HG03039 (cell line): ENCODE results near the gene PHF21B.
"Not testable (repeated sequence)": the region's sequence is repeated elsewhere in the genome, so short reads cannot be mapped to it uniquely, and the experiment has no call there.

Source experiments
- ATAC-seq: cut with Tn5 transposase; IDR thresholded peaks from one replicate; pipeline ENCODE4 v1.9.1; 2021; ENCODE audit warnings: mild to moderate bottlenecking, moderate library complexity; ENCODE audit not compliant: unreplicated experiment

PHF21B gene

GRCh38 chr22:44881624-44882023 is 128.2 kb downstream of the PHF21B start:
- no peak for ATAC-seq

- no peak for ATAC-seq
These were observed 129.1 kb downstream of the PHF21B start for GRCh38 chr22:44880610-44881290.

GRCh38 chr22:44879301-44879680 is 130.5 kb downstream of the PHF21B start:
- ATAC-seq = no peak

- ATAC-seq = no peak
These were observed 131.1 kb downstream of the PHF21B start for GRCh38 chr22:44878483-44879300.

- ATAC-seq = no peak
These were observed 132.9 kb downstream of the PHF21B start for GRCh38 chr22:44876921-44877320.

- no peak for ATAC-seq
These were observed 138.0 kb downstream of the PHF21B start for GRCh38 chr22:44871782-44872181.

- no peak for ATAC-seq
These were observed 139.8 kb downstream of the PHF21B start for GRCh38 chr22:44870021-44870420.

GRCh38 chr22:44869196-44869595 is 140.6 kb downstream of the PHF21B start:
- ATAC-seq = no peak

- no peak for ATAC-seq
These were observed 144.4 kb downstream of the PHF21B start for GRCh38 chr22:44865193-44866057.

GRCh38 chr22:44862981-44863860 is 146.6 kb downstream of the PHF21B start:
- ATAC-seq = no peak

GRCh38 chr22:44862281-44862680 is 147.5 kb downstream of the PHF21B start:
- no peak for ATAC-seq

- no peak for ATAC-seq
These were observed 148.6 kb downstream of the PHF21B start for GRCh38 chr22:44861245-44861644.

GRCh38 chr22:44860311-44860710 is 149.5 kb downstream of the PHF21B start:
- ATAC-seq = no peak

- ATAC-seq = no peak
These were observed 150.2 kb downstream of the PHF21B start for GRCh38 chr22:44859641-44860040.

- not testable (repeated sequence) for ATAC-seq
These were observed 151.0 kb downstream of the PHF21B start for GRCh38 chr22:44858819-44859218.

GRCh38 chr22:44855855-44856254 is 153.9 kb downstream of the PHF21B start:
- no peak for ATAC-seq

GRCh38 chr22:44854641-44855040 is 155.2 kb downstream of the PHF21B start:
- ATAC-seq = not testable (repeated sequence)

GRCh38 chr22:44850946-44851345 is 158.9 kb downstream of the PHF21B start:
- no peak for ATAC-seq

GRCh38 chr22:44848791-44849420 is 160.9 kb downstream of the PHF21B start:
- no peak for ATAC-seq

- ATAC-seq = no peak
These were observed 161.5 kb downstream of the PHF21B start for GRCh38 chr22:44848296-44848741.
